ENCODE data around the gene ALOX5AP. TPM values are rescaled to one million over a fixed set of nuclear protein-coding genes. Genes with fewer than 3 reads are reported as not detected.

ALOX5AP gene
- total RNA-seq, 3 donors from 2014 or later = 5.1 to 13.8 (median 11.8) TPM

DNA sequence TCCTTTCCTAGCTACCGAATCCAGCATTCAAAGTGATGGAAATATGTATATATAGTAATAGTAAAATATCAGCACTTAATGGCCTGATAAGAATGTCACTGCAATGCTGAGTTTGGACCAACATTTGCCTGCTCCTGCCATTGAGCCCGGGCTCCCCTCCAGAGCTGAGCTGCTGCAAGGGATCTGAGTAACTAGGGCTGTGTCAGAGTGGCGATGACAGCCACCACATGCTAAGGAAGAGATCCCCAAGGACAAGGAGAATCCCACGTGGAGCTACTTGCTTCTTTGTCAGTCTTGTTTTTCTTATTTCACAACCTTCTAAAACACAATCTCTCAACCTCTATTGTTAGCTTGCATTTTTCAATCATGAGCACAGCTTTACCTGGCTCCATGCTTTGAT is 19.5 kb upstream of the ALOX5AP start:
- H3K4me3 ChIP-seq = no peak overlapping the region
- H3K36me3 ChIP-seq (ENCODE audit: low read depth) = no peaks in the 10 kb centered on the region
- ATAC-seq (no peak), DNase-seq (no peak)
- intact Hi-C loops (cut with DNase I, micrococcal nuclease) = no loop called here
- no peaks in the 10 kb centered on the region for H3K4me1 ChIP-seq (ENCODE audit: low read depth)
- H3K9me3 ChIP-seq = no peaks in the 10 kb centered on the region
- TF ChIP-seq, protein P1, sequence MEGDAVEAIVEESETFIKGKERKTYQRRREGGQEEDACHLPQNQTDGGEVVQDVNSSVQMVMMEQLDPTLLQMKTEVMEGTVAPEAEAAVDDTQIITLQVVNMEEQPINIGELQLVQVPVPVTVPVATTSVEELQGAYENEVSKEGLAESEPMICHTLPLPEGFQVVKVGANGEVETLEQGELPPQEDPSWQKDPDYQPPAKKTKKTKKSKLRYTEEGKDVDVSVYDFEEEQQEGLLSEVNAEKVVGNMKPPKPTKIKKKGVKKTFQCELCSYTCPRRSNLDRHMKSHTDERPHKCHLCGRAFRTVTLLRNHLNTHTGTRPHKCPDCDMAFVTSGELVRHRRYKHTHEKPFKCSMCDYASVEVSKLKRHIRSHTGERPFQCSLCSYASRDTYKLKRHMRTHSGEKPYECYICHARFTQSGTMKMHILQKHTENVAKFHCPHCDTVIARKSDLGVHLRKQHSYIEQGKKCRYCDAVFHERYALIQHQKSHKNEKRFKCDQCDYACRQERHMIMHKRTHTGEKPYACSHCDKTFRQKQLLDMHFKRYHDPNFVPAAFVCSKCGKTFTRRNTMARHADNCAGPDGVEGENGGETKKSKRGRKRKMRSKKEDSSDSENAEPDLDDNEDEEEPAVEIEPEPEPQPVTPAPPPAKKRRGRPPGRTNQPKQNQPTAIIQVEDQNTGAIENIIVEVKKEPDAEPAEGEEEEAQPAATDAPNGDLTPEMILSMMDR (IDR thresholded peaks at IDR 0.05) = no peak

DNA sequence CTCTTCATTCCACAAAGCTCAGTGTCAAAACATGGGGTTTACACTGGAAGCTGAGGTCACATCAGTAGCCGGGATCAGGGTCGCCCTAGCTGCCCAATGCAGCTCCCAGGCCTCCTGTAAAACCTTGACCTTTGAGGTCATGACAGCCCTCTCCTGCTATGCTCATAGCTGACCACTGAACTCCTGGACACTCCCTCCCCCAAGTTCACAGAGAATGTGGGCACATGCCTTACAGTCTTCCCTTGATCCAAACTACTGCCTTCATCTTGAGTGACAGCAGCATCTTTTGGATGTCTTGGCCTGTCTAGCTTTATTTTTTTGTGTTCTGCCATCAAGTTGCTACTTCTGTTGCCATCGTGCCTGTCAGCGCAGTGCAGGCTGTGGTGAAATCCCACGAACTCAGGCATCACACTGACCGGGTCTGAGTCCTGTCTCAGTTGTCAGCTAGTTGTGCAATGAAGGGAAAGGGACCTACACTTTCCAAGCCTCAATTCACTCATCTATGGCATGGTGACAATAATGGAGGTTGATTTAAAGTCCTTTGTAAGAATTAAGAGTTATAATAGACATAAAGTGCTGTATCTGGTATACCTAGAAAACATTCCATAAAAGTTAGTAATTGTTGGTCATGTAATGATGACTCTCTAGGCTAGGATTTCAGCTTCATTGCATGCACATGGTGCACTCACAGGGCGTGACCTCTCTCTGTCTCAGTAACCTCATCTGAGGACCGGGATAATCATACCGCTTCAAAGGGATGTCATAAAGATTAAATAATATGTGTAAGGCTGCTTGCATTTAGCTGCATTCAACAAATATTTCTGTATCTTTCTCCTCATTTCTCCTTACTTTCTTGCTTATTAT is 16.4 kb upstream of the ALOX5AP start:
- DNase-seq = no peak
- intact Hi-C loops (cut with DNase I, micrococcal nuclease) = no loop called here
- Histone ChIP-seq H3K4me3 (no peak overlapping the region), H3K36me3 (ENCODE audit: low read depth) (no peaks in the 10 kb centered on the region), H3K4me1 (ENCODE audit: low read depth) (no peaks in the 10 kb centered on the region), H3K9me3 (no peaks in the 10 kb centered on the region)
- no peak for ATAC-seq
- TF ChIP-seq, protein P1 (IDR thresholded peaks at IDR 0.05) = no peak

DNA sequence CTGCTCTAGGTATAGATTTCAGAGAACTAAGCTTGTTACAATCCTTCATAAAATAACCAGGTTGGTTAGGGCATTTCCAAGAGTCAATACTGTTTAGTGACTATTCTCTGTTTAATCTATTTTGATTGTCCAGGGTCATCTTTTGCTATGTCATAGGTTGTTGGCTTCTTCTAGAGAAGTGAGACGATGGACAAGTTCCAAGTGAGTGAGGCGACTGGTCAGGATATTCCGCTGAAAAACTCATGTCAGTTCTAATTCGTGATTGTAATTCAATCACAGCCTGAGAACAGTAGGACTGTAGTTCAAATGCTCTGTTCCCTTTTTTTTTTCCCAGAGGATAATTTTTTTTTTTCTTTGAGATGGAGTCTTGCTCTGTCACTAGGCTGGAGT is 15.8 kb upstream of the ALOX5AP start:
- intact Hi-C loops (cut with DNase I, micrococcal nuclease) = no loop called here
- no peaks in the 10 kb centered on the region for H3K36me3 ChIP-seq (ENCODE audit: low read depth)
- TF ChIP-seq, protein P1 (IDR thresholded peaks at IDR 0.05) = no peak
- no peak overlapping the region for H3K4me3 ChIP-seq
- H3K4me1 ChIP-seq (ENCODE audit: low read depth) = no peaks in the 10 kb centered on the region
- no peaks in the 10 kb centered on the region for H3K9me3 ChIP-seq
- ATAC-seq (no peak), DNase-seq (no peak)

DNA sequence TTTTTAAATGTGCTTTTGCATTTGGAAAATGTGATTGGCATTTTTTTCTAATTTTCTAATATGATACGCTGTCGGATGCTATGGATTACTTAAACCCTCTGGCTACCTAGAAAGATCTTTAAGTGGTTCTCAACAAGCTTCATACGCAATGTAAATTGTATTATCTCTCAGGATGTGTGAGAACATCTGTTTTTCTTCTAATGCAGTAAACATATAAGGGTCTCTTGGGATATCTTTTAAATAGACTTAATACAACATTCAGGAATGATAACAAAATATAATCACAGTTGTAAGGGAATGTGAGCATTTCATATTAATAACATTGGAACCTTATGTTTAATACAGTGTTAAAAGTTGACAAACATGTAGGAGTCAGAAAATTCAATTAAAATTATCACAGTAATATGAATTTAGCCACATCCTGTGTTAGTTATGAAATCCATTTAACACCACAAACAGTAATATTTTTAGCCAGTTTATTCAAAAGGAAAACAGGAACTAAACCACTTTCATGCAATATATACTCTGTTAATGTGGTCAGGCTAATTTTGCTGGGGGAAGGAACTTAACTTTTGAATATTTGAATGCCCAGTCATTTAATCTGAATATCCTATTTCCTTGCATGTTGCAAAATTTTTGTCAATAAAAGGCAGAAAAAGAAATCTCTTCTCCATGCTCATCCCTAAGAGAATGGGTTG is 15.0 kb upstream of the ALOX5AP start:
- peak; percentile 11 for ATAC-seq

DNA sequence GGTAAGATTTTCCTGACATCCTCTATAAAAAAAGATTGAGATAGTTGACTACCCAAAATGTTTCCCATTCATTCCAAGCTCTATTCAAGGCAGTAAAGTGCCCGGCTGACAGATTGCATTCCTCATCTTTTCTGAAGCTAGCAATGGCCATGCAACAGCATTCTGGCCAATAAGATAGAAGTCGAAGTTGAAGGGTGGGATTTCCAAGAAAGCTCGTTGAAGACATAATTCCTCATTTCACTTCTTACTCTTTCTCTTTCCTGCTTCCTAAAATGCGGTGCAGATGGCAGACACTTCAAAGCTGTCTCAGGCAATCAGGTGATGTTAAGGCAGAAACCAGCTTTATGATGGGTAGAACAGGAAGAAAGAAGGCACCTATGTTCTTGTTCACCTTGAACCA is 13.4 kb upstream of the ALOX5AP start:
- DNase-seq (no peak), ATAC-seq (no peak)
- Histone ChIP-seq H3K9me3 (no peaks in the 10 kb centered on the region), H3K4me1 (ENCODE audit: low read depth) (no peaks in the 10 kb centered on the region), H3K36me3 (ENCODE audit: low read depth) (no peaks in the 10 kb centered on the region), H3K4me3 (no peak overlapping the region)
- intact Hi-C loops (cut with DNase I, micrococcal nuclease) = no loop called here
- TF ChIP-seq, protein P1 (IDR thresholded peaks at IDR 0.05) = no peak

More for the DNA sequence above, 15.0 kb upstream of the ALOX5AP start:
- TF ChIP-seq, protein P1 (IDR thresholded peaks at IDR 0.05) = no peak
- Histone ChIP-seq H3K9me3 (no peaks in the 10 kb centered on the region), H3K36me3 (ENCODE audit: low read depth) (no peaks in the 10 kb centered on the region), H3K4me1 (ENCODE audit: low read depth) (no peaks in the 10 kb centered on the region), H3K4me3 (no peak overlapping the region)
- intact Hi-C loops (cut with DNase I, micrococcal nuclease) = no loop called here
- DNase-seq = no peak
